Left hindlimb (tissue), 1 donor: ENCODE results near the gene VPS26B.
"Not testable (repeated sequence)": the region's sequence is repeated elsewhere in the genome, so short reads cannot be mapped to it uniquely, and the experiment has no call there.

Experiments
- DNase-seq: peaks from one replicate; pipeline ENCODE4 v3.0.0-alpha.2; 2018

Gene VPS26B

GRCh38 chr11:134233729-134234179 lies 9.3 kb downstream of the VPS26B start:
- DNase-seq = no peak

- no peak for DNase-seq
Observed at GRCh38 chr11:134235399-134235798, 10.9 kb downstream of the VPS26B start.

GRCh38 chr11:134236834-134237556 lies 12.5 kb downstream of the VPS26B start:
- DNase-seq = no peak

- DNase-seq = no peak
Observed at GRCh38 chr11:134237557-134237922, 13.1 kb downstream of the VPS26B start.

GRCh38 chr11:134238956-134239355 lies 14.5 kb downstream of the VPS26B start:
- DNase-seq = no peak

- DNase-seq = no peak
Observed at GRCh38 chr11:134240592-134240991, 16.1 kb downstream of the VPS26B start.

- no peak for DNase-seq
Observed at GRCh38 chr11:134242376-134242775, 17.9 kb downstream of the VPS26B start.

GRCh38 chr11:134243913-134244312 lies 19.4 kb downstream of the VPS26B start:
- no peak for DNase-seq

- no peak for DNase-seq
Observed at GRCh38 chr11:134244593-134244992, 20.1 kb downstream of the VPS26B start.

GRCh38 chr11:134245434-134245833 lies 21.0 kb downstream of the VPS26B start:
- no peak for DNase-seq

- DNase-seq = no peak
Observed at GRCh38 chr11:134246100-134246499, 21.6 kb downstream of the VPS26B start.

- DNase-seq = no peak
Observed at GRCh38 chr11:134246678-134247077, 22.2 kb downstream of the VPS26B start.

GRCh38 chr11:134248910-134249480 lies 24.5 kb downstream of the VPS26B start:
- DNase-seq = no peak

GRCh38 chr11:134250246-134250645 lies 25.8 kb downstream of the VPS26B start:
- no peak for DNase-seq

- DNase-seq = no peak
Observed at GRCh38 chr11:134250675-134251074, 26.2 kb downstream of the VPS26B start.

- peak; percentile 51 for DNase-seq
Observed at GRCh38 chr11:134252346-134253187, 28.1 kb downstream of the VPS26B start.

GRCh38 chr11:134253188-134253993 lies 28.9 kb downstream of the VPS26B start, which contains the start of the genes ACAD8 and THYN1:
Gene ACAD8, plus strand, starts transcription at chr11:134253568. Its CDS starts 33 bp downstream, at chr11:134253601.
Gene THYN1, minus strand, starts transcription at chr11:134253352. Its CDS starts 470 bp downstream, at chr11:134252882.
- peak; percentile 96 for DNase-seq

- no peak for DNase-seq
Observed at GRCh38 chr11:134254433-134255183, 30.1 kb downstream of the VPS26B start.

- DNase-seq = not testable (repeated sequence)
Observed at GRCh38 chr11:134255184-134255561, 30.7 kb downstream of the VPS26B start.

- no peak for DNase-seq
Observed at GRCh38 chr11:134257101-134257500, 32.6 kb downstream of the VPS26B start.

GRCh38 chr11:134258577-134258976 lies 34.1 kb downstream of the VPS26B start:
- DNase-seq = no peak

GRCh38 chr11:134260503-134260902 lies 36.0 kb downstream of the VPS26B start:
- no peak for DNase-seq
